Activated T-cell treated with anti-CD3 and anti-CD28 coated beads for 48 hours (primary cell): ENCODE measurements around the gene HECTD2.
"Not testable (repeated sequence)": the region's sequence is repeated elsewhere in the genome, so short reads cannot be mapped to it uniquely, and the experiment has no call there.

Source experiments
- DNase-seq: peaks from one replicate; pipeline ENCODE4 v3.0.0-alpha.2; 2020; ENCODE audit warnings: low read depth

The HECTD2 gene

GRCh38 chr10:91474009-91474408 is 63.9 kb downstream of the HECTD2 start:
- no peak for DNase-seq

GRCh38 chr10:91477236-91477635 is 67.1 kb downstream of the HECTD2 start:
- DNase-seq: no peak

GRCh38 chr10:91479583-91479982 is 69.4 kb downstream of the HECTD2 start:
- no peak for DNase-seq

- no peak for DNase-seq
Measured at GRCh38 chr10:91487911-91488582, 77.9 kb downstream of the HECTD2 start.

GRCh38 chr10:91493313-91493712 is 83.2 kb downstream of the HECTD2 start:
- DNase-seq: no peak

- DNase-seq: no peak
Measured at GRCh38 chr10:91495402-91495801, 85.3 kb downstream of the HECTD2 start.

GRCh38 chr10:91496016-91496415 is 85.9 kb downstream of the HECTD2 start:
- no peak for DNase-seq

- DNase-seq: no peak
Measured at GRCh38 chr10:91511549-91512330, 101.6 kb downstream of the HECTD2 start.

GRCh38 chr10:91512458-91512857 is 102.3 kb downstream of the HECTD2 start:
- DNase-seq: no peak

- no peak for DNase-seq
Measured at GRCh38 chr10:91513598-91514424, 103.7 kb downstream of the HECTD2 start.

GRCh38 chr10:91514787-91515186 is 104.6 kb downstream of the HECTD2 start:
- no peak for DNase-seq

- DNase-seq: no peak
Measured at GRCh38 chr10:91517394-91517793, 107.2 kb downstream of the HECTD2 start.

- DNase-seq: no peak
Measured at GRCh38 chr10:91519899-91520514, 109.9 kb downstream of the HECTD2 start.

GRCh38 chr10:91520661-91521060 is 110.5 kb downstream of the HECTD2 start:
- no peak for DNase-seq

- no peak for DNase-seq
Measured at GRCh38 chr10:91521439-91521838, 111.3 kb downstream of the HECTD2 start.

GRCh38 chr10:91525896-91526712 is 116.0 kb downstream of the HECTD2 start:
- no peak for DNase-seq

- DNase-seq: no peak
Measured at GRCh38 chr10:91528080-91528479, 117.9 kb downstream of the HECTD2 start.

GRCh38 chr10:91528768-91529167 is 118.6 kb downstream of the HECTD2 start:
- DNase-seq: no peak

- not testable (repeated sequence) for DNase-seq
Measured at GRCh38 chr10:91534789-91535188, 124.6 kb downstream of the HECTD2 start.

GRCh38 chr10:91536111-91536510 is 126.0 kb downstream of the HECTD2 start:
- DNase-seq: no peak

- no peak for DNase-seq
Measured at GRCh38 chr10:91536733-91537132, 126.6 kb downstream of the HECTD2 start.
